ENCODE results near the gene VIPR2.
A peak's percentile ranks its signal among the peaks of the same experiment; 100 is the strongest.

The VIPR2 gene

DNA sequence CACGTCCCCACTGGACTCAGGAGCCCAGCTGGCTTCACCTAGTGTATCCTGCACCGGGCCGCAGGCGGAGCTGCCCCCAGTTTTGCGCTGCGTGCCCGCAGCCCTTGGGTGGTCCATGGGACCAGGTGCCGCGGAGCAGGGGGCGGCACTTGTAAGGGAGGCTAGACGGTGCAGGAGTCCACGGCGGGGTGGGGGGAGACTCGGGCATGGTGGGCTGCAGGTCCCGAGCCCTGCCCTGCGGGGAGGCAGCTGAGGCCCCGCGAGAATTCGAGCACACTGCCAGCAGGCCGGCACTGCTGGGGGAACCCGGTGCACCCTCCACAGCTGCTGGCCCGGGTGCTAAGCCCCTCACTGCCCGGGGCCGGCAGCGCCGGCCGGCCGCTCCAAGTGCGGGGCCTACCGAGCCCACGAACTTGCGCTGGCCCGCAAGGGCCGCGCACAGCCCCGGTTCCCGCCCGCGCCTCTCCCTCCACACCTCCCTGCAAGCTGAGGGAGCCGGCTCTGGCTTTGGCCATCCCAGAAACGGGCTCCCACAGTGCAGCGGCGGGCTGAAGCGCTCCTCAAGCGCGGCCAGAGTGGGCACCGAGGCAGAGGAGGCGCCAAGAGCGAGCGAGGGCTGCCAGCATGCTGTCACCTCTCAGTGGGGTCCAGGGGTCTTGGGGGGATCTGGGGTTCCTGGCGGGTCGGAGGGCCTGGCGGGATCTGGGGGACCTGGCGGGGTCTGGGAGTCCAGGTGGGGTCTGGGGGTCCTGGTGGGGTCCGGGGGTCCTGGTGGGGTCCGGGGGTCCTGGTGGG is 81.4 kb downstream of the VIPR2 start:
- TF ChIP-seq EZH2 (IDR thresholded peaks at IDR 0.05; ENCODE audit: borderline replicate concordance, low read depth, low read length, severe bottlenecking) = no peak
- no peak for TF ChIP-seq CTCF (IDR thresholded peaks at IDR 0.05; ENCODE audit: borderline replicate concordance, extremely low read depth, low read length, poor library complexity, severe bottlenecking)
- DNase-seq = peak; percentile 3
- Histone ChIP-seq H3K27ac (ENCODE audit: low read length) (no peak overlapping the region; the same call in 1 of the 2 replicates), H3K4me2 (ENCODE audit: insufficient read depth, low read length) (no peak overlapping the region), H3K9ac (ENCODE audit: low read depth, low read length) (no peak overlapping the region), H3K4me1 (ENCODE audit: insufficient read depth, low read length) (no peaks in the 10 kb centered on the region), H3K4me3 (ENCODE audit: low read depth in 1 of 2, low read length in 2 of 2) (no peak overlapping the region), H4K20me1 (ENCODE audit: insufficient read depth, low read length) (no peaks in the 10 kb centered on the region), H3K9me3 (ENCODE audit: insufficient read depth, low read length, severe bottlenecking) (no peaks in the 10 kb centered on the region), H3K27me3 (ENCODE audit: insufficient read depth, low read length, poor library complexity) (no peaks in the 10 kb centered on the region), H3K79me2 (ENCODE audit: insufficient read depth, low read length) (peaks cover 21% of the 10 kb centered on the region), H3K36me3 (ENCODE audit: insufficient read depth, low read length) (peaks cover 45% of the 10 kb centered on the region), H2AFZ (ENCODE audit: low read depth, low read length) (no peak overlapping the region)
- ATAC-seq (ENCODE audit: insufficient read depth, low read depth) = no peak

DNA sequence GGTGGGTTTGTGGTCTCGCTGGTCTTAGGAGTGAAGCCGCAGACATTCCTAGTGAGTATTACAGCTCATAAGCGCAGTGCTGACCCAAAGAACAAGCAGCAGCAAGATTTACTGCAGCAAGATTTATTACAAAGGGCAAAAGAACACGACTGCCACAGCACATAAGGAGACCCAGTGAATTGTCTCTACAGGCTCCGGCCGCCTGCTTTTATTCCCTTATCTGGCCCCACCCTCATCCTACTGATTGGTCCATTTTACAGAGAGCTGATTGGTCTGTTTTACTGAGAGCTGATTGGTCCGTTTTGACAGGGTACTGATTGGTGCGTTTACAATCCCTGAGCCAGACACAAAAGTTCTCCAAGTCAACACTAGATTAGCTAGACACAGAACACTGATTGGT is 82.1 kb downstream of the VIPR2 start:
- Histone ChIP-seq H3K27me3 (ENCODE audit: insufficient read depth, low read length, poor library complexity) (no peaks in the 10 kb centered on the region), H4K20me1 (ENCODE audit: insufficient read depth, low read length) (no peaks in the 10 kb centered on the region), H3K79me2 (ENCODE audit: insufficient read depth, low read length) (peaks cover 21% of the 10 kb centered on the region), H3K9me3 (ENCODE audit: insufficient read depth, low read length, severe bottlenecking) (no peaks in the 10 kb centered on the region), H3K9ac (ENCODE audit: low read depth, low read length) (no peak overlapping the region), H3K4me1 (ENCODE audit: insufficient read depth, low read length) (no peaks in the 10 kb centered on the region), H3K4me2 (ENCODE audit: insufficient read depth, low read length) (no peak overlapping the region), H3K27ac (ENCODE audit: low read length) (no peak overlapping the region; the same call in 1 of the 2 replicates), H3K4me3 (ENCODE audit: low read depth in 1 of 2, low read length in 2 of 2) (no peak overlapping the region), H3K36me3 (ENCODE audit: insufficient read depth, low read length) (peaks cover 52% of the 10 kb centered on the region), H2AFZ (ENCODE audit: low read depth, low read length) (no peak overlapping the region)
- TF ChIP-seq EZH2 (IDR thresholded peaks at IDR 0.05; ENCODE audit: borderline replicate concordance, low read depth, low read length, severe bottlenecking) (no peak), CTCF (IDR thresholded peaks at IDR 0.05; ENCODE audit: borderline replicate concordance, extremely low read depth, low read length, poor library complexity, severe bottlenecking) (no peak)
- DNase-seq = peak; percentile 4
- ATAC-seq (ENCODE audit: insufficient read depth, low read depth) = no peak

DNA sequence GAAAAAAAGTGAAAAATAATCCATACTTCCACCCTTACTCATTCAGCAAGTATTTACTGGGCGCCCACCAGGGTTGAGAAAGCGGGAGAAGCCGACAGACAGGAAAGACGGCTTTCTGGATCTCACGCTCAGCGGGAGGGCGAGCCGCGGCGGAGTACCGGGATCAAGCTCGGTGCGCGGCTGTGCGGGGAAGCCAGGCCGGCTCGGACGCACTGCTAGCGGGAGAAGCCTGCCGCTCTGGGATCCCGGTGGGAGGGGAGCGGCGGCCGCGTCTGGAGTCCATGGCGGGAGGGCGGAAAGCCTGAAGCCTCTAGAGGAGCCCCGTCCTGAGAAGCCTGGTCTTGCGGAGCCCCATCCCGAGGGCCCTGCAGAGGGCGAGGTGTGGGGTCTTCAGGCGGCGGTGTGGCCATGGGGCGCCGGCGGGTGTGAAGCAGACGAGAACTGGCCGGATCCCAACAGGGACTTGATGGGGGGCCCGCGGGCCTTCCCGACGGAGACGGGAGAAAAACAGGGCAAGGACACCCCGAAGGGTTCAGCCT is 82.9 kb downstream of the VIPR2 start:
- Histone ChIP-seq H3K4me3 (ENCODE audit: low read depth in 1 of 2, low read length in 2 of 2) (no peak overlapping the region), H3K9ac (ENCODE audit: low read depth, low read length) (no peak overlapping the region), H3K27ac (ENCODE audit: low read length) (no peak overlapping the region; the same call in 1 of the 2 replicates), H3K79me2 (ENCODE audit: insufficient read depth, low read length) (peaks cover 21% of the 10 kb centered on the region), H3K4me2 (ENCODE audit: insufficient read depth, low read length) (no peak overlapping the region), H2AFZ (ENCODE audit: low read depth, low read length) (no peak overlapping the region), H3K27me3 (ENCODE audit: insufficient read depth, low read length, poor library complexity) (no peaks in the 10 kb centered on the region), H3K9me3 (ENCODE audit: insufficient read depth, low read length, severe bottlenecking) (no peaks in the 10 kb centered on the region), H3K4me1 (ENCODE audit: insufficient read depth, low read length) (no peaks in the 10 kb centered on the region), H3K36me3 (ENCODE audit: insufficient read depth, low read length) (peaks cover 48% of the 10 kb centered on the region), H4K20me1 (ENCODE audit: insufficient read depth, low read length) (no peaks in the 10 kb centered on the region)
- TF ChIP-seq CTCF (IDR thresholded peaks at IDR 0.05; ENCODE audit: borderline replicate concordance, extremely low read depth, low read length, poor library complexity, severe bottlenecking) = no peak
- no peak for TF ChIP-seq EZH2 (IDR thresholded peaks at IDR 0.05; ENCODE audit: borderline replicate concordance, low read depth, low read length, severe bottlenecking)
- DNase-seq (peak; percentile 1), ATAC-seq (ENCODE audit: insufficient read depth, low read depth) (no peak)
